NCI-H146 (cell line): ENCODE results near the gene VIPAS39.
A peak's percentile ranks its signal among the peaks of the same experiment; 100 is the strongest.

Experiments used
- DNase-seq: peaks from one replicate; lab custom pipeline; 2025; lab: John Stamatoyannopoulos, UW

VIPAS39 gene

GRCh38 chr14:77457522-77458248 is at the start of gene VIPAS39, which contains the start of gene AHSA1:
Gene VIPAS39, minus strand, starts transcription at chr14:77457601. Its CDS starts 3,499 bp downstream, at chr14:77454102.
Gene AHSA1, plus strand, starts transcription at chr14:77458093. Its CDS starts 97 bp downstream, at chr14:77458190.
- DNase-seq, result peak; percentile 97

DNA sequence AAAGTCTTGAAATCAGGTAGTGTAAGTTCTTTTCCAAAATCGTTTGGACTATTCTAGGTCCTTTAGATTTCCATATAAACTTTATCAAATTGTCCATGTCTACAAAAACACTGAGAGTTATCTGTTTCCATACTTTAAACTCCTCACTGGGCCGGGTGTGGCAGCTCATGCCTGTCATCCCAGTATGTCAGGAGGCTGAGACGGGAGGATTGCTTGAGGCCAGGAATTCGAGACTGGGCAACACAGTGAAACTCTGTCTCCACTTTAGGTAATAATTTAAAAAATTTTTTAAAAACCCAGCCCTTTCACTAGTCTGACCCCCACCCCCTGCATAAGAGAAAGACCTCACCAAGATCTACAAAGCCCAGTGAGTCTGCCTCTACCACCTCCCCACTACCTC is 47.6 kb upstream of the VIPAS39 start:
- no peak for DNase-seq

GRCh38 chr14:77503138-77503537 is 45.7 kb upstream of the VIPAS39 start:
- DNase-seq, result no peak

DNA sequence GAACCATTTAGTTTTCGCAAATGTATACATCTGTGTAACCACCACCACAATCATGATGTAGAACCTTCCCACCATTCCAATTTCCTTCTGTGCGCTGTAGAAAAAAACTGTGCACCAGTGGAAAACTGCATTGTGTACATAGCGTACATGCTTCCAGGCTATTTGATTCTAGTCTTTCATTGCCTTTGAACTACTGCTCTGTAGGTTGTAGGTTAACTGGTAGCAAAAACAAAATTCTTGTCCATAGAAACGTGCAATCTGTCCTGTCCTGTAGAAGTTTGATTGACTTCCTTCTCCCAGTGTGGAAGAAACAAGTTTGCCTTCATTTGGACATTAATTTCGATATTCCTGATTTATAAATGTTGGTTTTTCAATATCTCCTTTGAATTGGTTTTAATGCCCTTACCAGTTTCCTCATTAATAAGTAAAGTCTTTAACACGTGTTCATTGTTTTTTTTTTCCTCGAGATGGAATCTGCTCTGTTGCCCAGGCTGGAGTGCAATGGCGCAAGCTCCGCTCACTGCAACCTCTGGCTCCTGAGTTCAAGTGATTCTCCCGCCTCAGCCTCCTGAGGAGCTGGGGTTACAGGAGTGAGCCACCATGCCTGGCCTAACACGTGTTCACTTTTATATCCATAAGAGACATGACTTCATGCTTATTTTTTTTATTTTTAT is 44.8 kb upstream of the VIPAS39 start:
- no peak for DNase-seq

DNA sequence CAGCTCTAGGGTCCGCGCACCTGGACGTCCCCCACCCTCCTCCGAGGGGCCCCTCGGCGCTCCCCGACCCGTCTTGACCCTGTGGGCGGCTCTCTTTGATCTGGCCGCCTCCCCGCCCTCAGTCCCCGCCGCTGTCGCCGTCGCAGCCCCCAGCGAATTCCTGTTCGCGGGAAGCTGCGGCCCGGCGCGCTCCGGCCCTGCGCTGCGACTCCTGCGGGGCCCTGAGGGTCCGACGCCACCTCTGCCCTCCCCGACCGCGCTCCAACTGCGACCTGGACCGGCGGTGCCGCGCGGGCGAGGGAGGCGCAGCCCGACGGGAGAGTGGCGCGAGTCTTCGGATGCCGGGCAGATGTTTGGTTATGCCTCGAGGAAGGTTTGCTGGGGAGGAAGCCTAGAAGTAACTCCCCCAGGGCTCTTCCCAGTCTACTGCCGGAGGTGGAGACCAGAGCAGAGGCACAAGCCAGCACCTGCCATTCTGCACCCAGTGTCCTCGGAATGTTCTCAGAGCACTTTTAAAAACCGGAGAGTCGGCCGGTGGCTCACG is 41.7 kb upstream of the VIPAS39 start:
- peak; percentile 58 for DNase-seq

DNA sequence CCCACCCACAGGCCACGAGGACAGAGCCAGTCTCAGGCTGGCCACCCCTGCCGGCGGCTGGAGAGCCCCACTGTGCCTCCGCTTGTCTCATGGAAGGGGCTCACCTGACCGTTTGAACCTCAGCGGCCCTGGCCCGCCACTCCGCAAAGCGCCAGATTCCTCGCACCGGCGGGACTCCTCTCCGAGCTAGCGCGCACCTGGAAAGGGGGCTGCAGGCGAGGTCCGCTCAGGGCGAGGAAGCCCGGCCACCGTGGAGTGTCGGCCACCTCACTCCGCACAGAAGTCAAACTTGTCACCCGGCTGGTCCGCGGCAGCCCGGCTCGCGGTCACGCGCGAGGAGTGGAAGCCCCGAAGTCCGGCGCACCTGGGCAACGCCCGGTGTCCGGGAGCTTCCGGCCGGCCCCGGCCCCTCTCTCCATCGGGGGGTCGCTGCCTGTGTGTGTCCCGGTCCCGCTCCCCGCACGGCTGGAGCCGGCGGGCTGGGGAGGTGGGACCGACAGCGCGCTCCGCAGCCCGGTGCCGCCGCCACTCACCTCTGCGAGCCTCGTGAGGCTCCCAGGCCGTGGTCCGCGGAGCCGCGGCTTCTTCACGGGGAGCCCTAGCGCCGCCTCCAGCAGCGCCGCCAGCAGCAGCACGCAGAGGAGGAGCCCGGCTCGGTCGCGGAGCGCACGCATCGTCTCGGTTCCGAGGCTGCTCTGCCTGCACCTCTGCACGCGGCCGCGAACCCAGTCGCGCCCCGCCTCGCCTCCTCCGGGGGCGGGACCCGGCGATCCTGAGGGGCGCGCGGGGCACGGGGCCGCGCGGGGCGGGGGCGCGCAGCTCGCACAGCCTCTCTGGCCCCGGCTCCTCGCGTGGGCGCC is 40.9 kb upstream of the VIPAS39 start, which contains the start of gene ISM2:
Gene ISM2, minus strand, starts transcription at position 697 of the 860 bp plus-strand sequence. Its CDS starts 23 bp downstream, at position 674.
- DNase-seq, result peak; percentile 60

GRCh38 chr14:77495334-77495733 is 37.9 kb upstream of the VIPAS39 start:
- DNase-seq, result no peak

- no peak for DNase-seq
These were observed 33.7 kb upstream of the VIPAS39 start for GRCh38 chr14:77491056-77491455.

DNA sequence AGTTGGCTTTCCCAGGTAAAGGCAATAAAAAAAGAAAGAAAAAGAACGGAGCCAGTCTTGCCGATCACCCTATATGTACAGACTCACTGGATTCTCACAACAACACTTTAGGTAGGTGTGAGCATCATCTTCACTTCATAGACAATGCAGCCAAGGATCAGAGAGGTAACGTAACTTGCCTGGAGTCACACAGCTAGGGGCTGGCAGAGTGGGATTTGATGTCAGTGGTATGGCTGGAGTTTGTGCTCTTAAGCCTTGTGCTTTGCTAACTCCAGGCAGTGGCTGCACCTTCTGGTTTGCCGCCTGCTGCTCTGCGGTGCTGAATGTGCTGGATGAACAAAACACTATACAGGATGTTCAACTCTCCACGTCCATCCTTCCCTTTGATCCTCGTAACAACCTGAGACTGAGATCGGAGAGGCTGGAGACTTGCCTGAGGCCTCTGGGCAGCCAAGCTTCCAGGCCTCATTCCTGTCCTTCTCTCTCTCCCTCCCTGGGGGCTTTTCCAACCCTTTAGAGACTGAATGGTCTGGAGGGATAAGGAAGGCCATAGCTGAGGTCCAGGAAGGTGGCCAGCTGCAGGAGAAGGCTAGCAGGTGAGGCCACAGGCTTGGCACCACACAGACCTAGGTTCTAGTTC is 33.1 kb upstream of the VIPAS39 start:
- DNase-seq, result no peak

DNA sequence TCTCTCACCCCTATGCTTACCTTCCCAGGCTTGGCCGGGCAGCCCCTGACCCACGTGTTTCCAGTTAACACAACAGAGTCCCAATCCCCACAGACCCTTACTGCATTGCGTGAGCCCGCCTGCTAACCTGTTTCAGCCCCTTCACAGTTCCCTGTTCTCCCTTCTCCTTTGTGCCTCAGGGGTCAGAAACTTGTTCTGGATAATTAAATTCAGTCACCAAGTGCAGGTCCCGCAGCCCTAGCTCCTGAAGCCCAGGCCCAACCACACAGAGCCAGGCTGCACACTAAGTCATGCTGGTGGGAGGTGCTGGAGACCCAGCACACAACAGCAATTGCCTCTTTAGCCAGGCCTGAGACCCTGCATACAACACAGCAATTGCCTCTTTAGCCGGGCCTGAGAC is 31.6 kb upstream of the VIPAS39 start:
- no peak for DNase-seq

DNA sequence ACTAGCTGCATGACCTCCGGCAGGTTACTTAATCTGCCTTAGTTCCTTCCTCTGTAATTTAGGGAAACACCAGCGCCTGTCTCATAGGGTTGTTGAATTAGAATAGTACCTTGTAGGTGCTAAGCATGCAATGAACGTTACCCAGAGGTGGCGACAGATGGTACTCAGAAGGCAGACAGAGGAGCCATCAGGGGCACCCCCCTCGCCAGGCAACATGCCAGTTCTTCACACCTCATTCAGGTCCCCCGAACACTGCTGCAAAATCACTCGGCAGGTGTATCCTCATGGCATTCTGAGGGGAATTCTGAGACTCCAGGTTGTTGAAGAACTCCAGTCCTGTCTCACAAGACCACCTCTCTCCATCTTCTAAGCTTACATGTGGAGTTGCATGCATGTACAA is 31.2 kb upstream of the VIPAS39 start:
- no peak for DNase-seq

- no peak for DNase-seq
These were observed 28.7 kb upstream of the VIPAS39 start for GRCh38 chr14:77485901-77486678.

DNA sequence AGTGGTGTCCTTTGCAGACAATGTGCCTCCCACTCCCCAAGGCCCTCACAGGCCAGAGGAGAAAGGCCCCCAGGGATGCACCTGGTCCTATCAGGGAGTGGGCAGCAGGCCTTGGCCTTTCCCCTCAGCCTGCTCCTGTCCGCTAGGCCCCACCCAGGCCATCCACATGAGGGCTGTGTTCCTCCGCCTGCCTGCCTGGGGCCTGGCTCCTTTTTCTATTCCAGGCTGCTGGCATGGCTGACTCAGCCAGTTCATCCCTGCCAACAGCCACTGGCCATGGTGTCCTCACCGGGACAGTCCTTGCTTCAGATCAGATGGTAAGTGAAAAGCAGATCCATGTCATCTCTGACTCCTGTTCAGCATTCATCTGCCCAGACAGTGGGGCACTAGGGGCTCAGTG is 27.9 kb upstream of the VIPAS39 start:
- DNase-seq, result no peak

DNA sequence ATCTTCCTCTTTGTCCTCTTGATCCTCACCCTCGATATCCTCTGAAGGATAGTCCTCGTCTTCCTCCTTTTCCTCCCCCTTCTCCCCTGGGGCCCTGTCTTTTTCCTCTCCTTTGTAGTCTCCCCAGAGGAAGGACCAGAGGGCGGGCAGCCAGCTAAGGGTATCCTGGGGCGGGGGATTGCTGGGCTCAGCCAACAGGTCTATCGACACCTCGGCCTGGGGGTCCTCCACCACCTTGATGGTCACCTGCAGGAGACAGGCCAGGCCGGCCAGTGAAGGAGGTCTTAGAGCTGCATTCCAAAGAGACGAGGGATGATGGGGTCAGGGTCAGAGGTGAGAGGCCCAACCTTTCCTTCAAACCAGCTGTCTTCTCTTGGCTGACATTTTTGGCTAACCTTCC is 25.0 kb upstream of the VIPAS39 start:
- DNase-seq, result no peak

GRCh38 chr14:77478796-77479195 is 21.4 kb upstream of the VIPAS39 start:
- no peak for DNase-seq

DNA sequence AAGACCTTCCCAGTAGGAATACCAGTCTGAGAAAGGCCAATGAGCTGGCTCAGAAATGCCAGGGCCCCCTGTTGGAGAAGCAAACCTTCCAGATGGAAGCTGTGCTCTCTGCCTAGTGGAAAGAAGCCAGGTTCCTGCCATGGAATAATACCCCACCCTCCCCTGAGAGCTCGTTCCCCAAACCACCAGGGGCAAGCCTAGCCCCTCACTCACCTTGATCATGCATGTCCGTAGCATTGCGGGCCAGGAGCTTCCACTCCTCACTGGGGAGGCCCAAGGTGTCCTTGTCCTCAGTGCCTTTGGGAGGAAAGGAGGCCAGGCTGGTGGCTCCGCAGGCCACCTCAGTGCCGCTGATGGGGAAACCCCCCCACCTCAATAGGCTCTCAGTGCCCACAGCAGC is 20.6 kb upstream of the VIPAS39 start:
- DNase-seq, result no peak

GRCh38 chr14:77475432-77476115 is 18.2 kb upstream of the VIPAS39 start:
- no peak for DNase-seq

DNA sequence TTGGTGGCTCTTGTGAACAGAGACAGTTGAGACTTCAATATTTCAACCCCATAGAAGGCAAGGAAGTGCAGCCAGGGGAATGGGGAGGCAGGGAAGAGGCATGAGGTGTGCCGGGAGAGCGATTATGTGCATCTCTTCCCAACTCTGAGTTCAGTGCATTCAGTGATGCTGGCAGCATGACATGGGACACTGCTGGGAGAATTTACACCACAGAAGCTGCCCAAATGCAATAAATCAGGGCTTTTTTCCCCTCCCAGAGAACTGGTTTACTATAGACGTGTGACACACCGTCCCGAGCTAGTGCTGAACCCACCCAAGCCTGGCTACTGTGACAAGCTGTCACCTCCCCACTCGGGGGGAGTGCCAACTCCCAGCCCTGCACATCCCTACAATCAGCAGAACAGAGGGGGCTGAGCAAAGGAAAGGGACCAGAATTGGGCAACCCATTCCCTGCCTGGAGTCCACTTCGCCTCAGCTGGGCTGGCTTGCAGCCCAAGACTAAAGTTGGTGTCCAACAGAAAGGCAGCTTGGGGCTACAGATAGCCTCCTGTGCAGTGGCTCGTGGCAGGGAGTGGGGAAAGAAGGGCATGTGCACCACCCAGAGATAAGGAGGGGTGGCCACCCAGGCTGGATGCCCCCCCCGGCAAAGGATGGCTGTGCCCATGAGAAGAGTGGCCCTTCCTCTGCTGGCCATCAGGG is 17.2 kb upstream of the VIPAS39 start:
- DNase-seq, result no peak

- DNase-seq, result no peak
These were observed 16.5 kb upstream of the VIPAS39 start for GRCh38 chr14:77473921-77474320.
